ENCODE results near the gene INPP5D. TPM values are rescaled to one million over a fixed set of nuclear protein-coding genes. Genes with fewer than 3 reads are reported as not detected.
A peak's percentile ranks its signal among the peaks of the same experiment; 100 is the strongest.

The INPP5D gene
- total and polyA plus RNA-seq, 4 donors: 7.6 to 26.1 (median 25.3) TPM

- no peak for ATAC-seq (ENCODE audit: insufficient read depth, low FRiP score)
- Histone ChIP-seq H3K9ac (ENCODE audit: insufficient read depth in 1 of 2, low read length in 2 of 2) (no peak overlapping the region), H3K4me3 (no peak overlapping the region), H3K9me3 (ENCODE audit: control insufficient read depth in 4 of 4, insufficient read depth in 3 of 4, low read length in 3 of 4) (no peaks in the 10 kb centered on the region), H3K36me3 (ENCODE audit: control insufficient read depth in 4 of 4, insufficient read depth in 4 of 4, low read length in 4 of 4) (peaks cover 0 to 13% (median 0%) of the 10 kb centered on the region in 4 donors), H3K4me1 (ENCODE audit: control insufficient read depth in 5 of 5, insufficient read depth in 5 of 5, low read length in 5 of 5) (peaks cover 0 to 10% (median 0%) of the 10 kb centered on the region in 5 donors), H3K27ac (ENCODE audit: low read depth in 1 of 2, low read length in 1 of 2) (no peak overlapping the region), H3K27me3 (ENCODE audit: control insufficient read depth in 3 of 3, insufficient read depth in 3 of 3, low read length in 2 of 3) (peaks cover 0 to 2% (median 0%) of the 10 kb centered on the region in 3 donors)
- WGBS, 2 donors: 91 to 95% methylated on average over 2 of the region's 2 CpGs
- DNase-seq: no peak
- TF ChIP-seq, protein P1, sequence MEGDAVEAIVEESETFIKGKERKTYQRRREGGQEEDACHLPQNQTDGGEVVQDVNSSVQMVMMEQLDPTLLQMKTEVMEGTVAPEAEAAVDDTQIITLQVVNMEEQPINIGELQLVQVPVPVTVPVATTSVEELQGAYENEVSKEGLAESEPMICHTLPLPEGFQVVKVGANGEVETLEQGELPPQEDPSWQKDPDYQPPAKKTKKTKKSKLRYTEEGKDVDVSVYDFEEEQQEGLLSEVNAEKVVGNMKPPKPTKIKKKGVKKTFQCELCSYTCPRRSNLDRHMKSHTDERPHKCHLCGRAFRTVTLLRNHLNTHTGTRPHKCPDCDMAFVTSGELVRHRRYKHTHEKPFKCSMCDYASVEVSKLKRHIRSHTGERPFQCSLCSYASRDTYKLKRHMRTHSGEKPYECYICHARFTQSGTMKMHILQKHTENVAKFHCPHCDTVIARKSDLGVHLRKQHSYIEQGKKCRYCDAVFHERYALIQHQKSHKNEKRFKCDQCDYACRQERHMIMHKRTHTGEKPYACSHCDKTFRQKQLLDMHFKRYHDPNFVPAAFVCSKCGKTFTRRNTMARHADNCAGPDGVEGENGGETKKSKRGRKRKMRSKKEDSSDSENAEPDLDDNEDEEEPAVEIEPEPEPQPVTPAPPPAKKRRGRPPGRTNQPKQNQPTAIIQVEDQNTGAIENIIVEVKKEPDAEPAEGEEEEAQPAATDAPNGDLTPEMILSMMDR (IDR thresholded peaks at IDR 0.05; ENCODE audit: control extremely low read depth, extremely low read depth): no peak
Observed at GRCh38 chr2:233137040-233137439, 76.9 kb downstream of the INPP5D start.

GRCh38 chr2:233140077-233140585 lies 80.0 kb downstream of the INPP5D start:
- H3K4me1 ChIP-seq (ENCODE audit: control insufficient read depth in 5 of 5, insufficient read depth in 5 of 5, low read length in 5 of 5): peaks cover 0 to 15% (median 0%) of the 10 kb centered on the region in 5 donors
- no peaks in the 10 kb centered on the region for H3K9me3 ChIP-seq (ENCODE audit: control insufficient read depth in 4 of 4, insufficient read depth in 3 of 4, low read length in 3 of 4)
- ATAC-seq (ENCODE audit: insufficient read depth, low FRiP score) (no peak), DNase-seq (no peak)
- H3K27ac ChIP-seq (ENCODE audit: low read depth in 1 of 2, low read length in 1 of 2): no peak overlapping the region
- TF ChIP-seq, protein P1 (IDR thresholded peaks at IDR 0.05; ENCODE audit: control extremely low read depth, extremely low read depth): no peak
- H3K4me3 ChIP-seq: no peak overlapping the region
- no peak overlapping the region for H3K9ac ChIP-seq (ENCODE audit: insufficient read depth in 1 of 2, low read length in 2 of 2)
- WGBS, 2 donors: 73 to 74% methylated on average over 5 of the region's 5 CpGs
- H3K27me3 ChIP-seq (ENCODE audit: control insufficient read depth in 3 of 3, insufficient read depth in 3 of 3, low read length in 2 of 3): peaks cover 0 to 2% (median 0%) of the 10 kb centered on the region in 3 donors
- H3K36me3 ChIP-seq (ENCODE audit: control insufficient read depth in 4 of 4, insufficient read depth in 4 of 4, low read length in 4 of 4): peaks cover 0 to 8% (median 0%) of the 10 kb centered on the region in 4 donors

DNA sequence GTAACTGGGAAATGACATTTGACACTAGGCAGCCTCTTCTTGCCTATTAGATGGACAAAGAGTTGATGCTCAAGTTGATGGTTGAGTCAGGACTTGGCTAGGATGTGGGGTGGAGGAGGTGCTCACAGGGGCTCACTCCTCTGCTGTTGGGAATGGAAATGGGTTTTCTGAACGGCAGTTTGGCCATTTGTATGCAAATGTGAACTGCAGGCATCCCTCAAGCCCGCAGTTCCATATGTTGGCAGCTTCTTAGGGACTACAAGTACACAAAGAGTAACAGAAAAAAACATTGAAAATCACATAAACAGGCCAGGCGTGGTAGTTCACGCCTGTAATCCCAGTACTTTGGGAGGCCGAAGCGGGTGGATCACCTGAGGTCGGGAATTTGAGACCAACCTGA lies 80.8 kb downstream of the INPP5D start:
- no peak overlapping the region for H3K4me3 ChIP-seq
- H3K27me3 ChIP-seq (ENCODE audit: control insufficient read depth in 3 of 3, insufficient read depth in 3 of 3, low read length in 2 of 3): peaks cover 0 to 2% (median 0%) of the 10 kb centered on the region in 3 donors
- no peak for DNase-seq
- no peak overlapping the region for H3K9ac ChIP-seq (ENCODE audit: insufficient read depth in 1 of 2, low read length in 2 of 2)
- TF ChIP-seq, protein P1 (IDR thresholded peaks at IDR 0.05; ENCODE audit: control extremely low read depth, extremely low read depth): no peak
- H3K4me1 ChIP-seq (ENCODE audit: control insufficient read depth in 5 of 5, insufficient read depth in 5 of 5, low read length in 5 of 5): peaks cover 0 to 15% (median 0%) of the 10 kb centered on the region in 5 donors
- peaks cover 0 to 9% (median 0%) of the 10 kb centered on the region in 4 donors for H3K36me3 ChIP-seq (ENCODE audit: control insufficient read depth in 4 of 4, insufficient read depth in 4 of 4, low read length in 4 of 4)
- no peak overlapping the region for H3K27ac ChIP-seq (ENCODE audit: low read depth in 1 of 2, low read length in 1 of 2)
- ATAC-seq (ENCODE audit: insufficient read depth, low FRiP score): no peak
- WGBS, 2 donors: 86 to 92% methylated on average over 7 of the region's 7 CpGs
- H3K9me3 ChIP-seq (ENCODE audit: control insufficient read depth in 4 of 4, insufficient read depth in 3 of 4, low read length in 3 of 4): no peaks in the 10 kb centered on the region

DNA sequence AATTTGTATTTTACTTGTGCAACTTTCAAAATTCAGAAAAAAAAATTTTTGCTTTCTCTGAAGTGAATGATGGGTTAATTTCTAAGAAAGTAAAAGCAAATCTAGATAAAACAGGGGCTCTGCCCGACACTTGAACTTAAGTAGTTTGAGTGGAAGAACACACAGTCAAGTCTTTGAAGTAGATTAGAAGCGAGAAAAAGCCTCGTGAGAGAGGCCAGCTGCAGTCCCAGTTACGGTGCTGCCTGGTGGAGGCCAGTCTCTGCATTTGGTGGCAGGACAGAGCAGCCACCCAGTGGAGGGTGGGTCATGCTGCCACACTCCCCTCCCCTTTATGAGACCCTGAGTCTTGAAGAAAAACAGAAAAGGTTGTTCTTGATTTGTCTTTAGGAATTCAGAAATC lies 81.8 kb downstream of the INPP5D start:
- H3K4me1 ChIP-seq (ENCODE audit: control insufficient read depth in 5 of 5, insufficient read depth in 5 of 5, low read length in 5 of 5): peaks cover 0 to 15% (median 0%) of the 10 kb centered on the region in 5 donors
- H3K4me3 ChIP-seq: no peak overlapping the region
- H3K9me3 ChIP-seq (ENCODE audit: control insufficient read depth in 4 of 4, insufficient read depth in 3 of 4, low read length in 3 of 4): no peaks in the 10 kb centered on the region
- ATAC-seq (ENCODE audit: insufficient read depth, low FRiP score) (no peak), DNase-seq (peak; percentile 28 to 72 (median 48))
- no peak overlapping the region for H3K27ac ChIP-seq (ENCODE audit: low read depth in 1 of 2, low read length in 1 of 2)
- WGBS, 2 donors: 51 to 82% methylated on average over 4 of the region's 4 CpGs
- TF ChIP-seq, protein P1 (IDR thresholded peaks at IDR 0.05; ENCODE audit: control extremely low read depth, extremely low read depth): no peak
- H3K9ac ChIP-seq (ENCODE audit: insufficient read depth in 1 of 2, low read length in 2 of 2): no peak overlapping the region
- H3K27me3 ChIP-seq (ENCODE audit: control insufficient read depth in 3 of 3, insufficient read depth in 3 of 3, low read length in 2 of 3): peaks cover 0 to 2% (median 0%) of the 10 kb centered on the region in 3 donors
- peaks cover 0 to 13% (median 0%) of the 10 kb centered on the region in 4 donors for H3K36me3 ChIP-seq (ENCODE audit: control insufficient read depth in 4 of 4, insufficient read depth in 4 of 4, low read length in 4 of 4)

All from lung (tissue), 12 donors.